NCI-H2171 treated with DMSO at 0.1 percent for 48 hours (cell line): Measurements from ENCODE around the gene TNK1.

Source experiments
- DNase-seq: peaks from one replicate; lab custom pipeline; 2025; lab: John Stamatoyannopoulos, UW

TNK1 gene

GRCh38 chr17:7411427-7411750 lies 30.5 kb downstream of the TNK1 start:
- no peak for DNase-seq

- DNase-seq = no peak
These were observed 32.6 kb downstream of the TNK1 start for GRCh38 chr17:7413346-7413985.

- no peak for DNase-seq
These were observed 33.9 kb downstream of the TNK1 start for GRCh38 chr17:7414837-7415236.

- no peak for DNase-seq
These were observed 34.9 kb downstream of the TNK1 start for GRCh38 chr17:7415784-7416183.

- DNase-seq = no peak
These were observed 35.4 kb downstream of the TNK1 start for GRCh38 chr17:7416323-7416722.

- no peak for DNase-seq
These were observed 36.3 kb downstream of the TNK1 start for GRCh38 chr17:7417056-7417655.

- no peak for DNase-seq
These were observed 37.7 kb downstream of the TNK1 start for GRCh38 chr17:7418472-7419152.

GRCh38 chr17:7419819-7420610 lies 39.1 kb downstream of the TNK1 start, which contains the start of gene SPEM1:
Gene SPEM1, plus strand, starts transcription at chr17:7420324. Its CDS starts 61 bp downstream, at chr17:7420385.
- DNase-seq = no peak

GRCh38 chr17:7421186-7421585 lies 40.3 kb downstream of the TNK1 start:
- DNase-seq = no peak

GRCh38 chr17:7423679-7424078 lies 42.8 kb downstream of the TNK1 start:
- DNase-seq = no peak

GRCh38 chr17:7425316-7425715 lies 44.4 kb downstream of the TNK1 start, which contains the start of gene SPEM2:
Gene SPEM2, plus strand, starts transcription at chr17:7425616. Its CDS starts 73 bp downstream, at chr17:7425689.
- DNase-seq = no peak

- DNase-seq = no peak
These were observed 44.9 kb downstream of the TNK1 start for GRCh38 chr17:7425756-7426155.

GRCh38 chr17:7426203-7426863 lies 45.4 kb downstream of the TNK1 start:
- no peak for DNase-seq

GRCh38 chr17:7426896-7427489 lies 46.1 kb downstream of the TNK1 start:
- DNase-seq = no peak

GRCh38 chr17:7427549-7427948 lies 46.7 kb downstream of the TNK1 start:
- no peak for DNase-seq

- DNase-seq = no peak
These were observed 47.7 kb downstream of the TNK1 start, which contains the start of gene SPEM3 for GRCh38 chr17:7428557-7428956. Gene SPEM3, plus strand, starts transcription at chr17:7428857. Its CDS starts 46 bp downstream, at chr17:7428903.

- no peak for DNase-seq
These were observed 48.8 kb downstream of the TNK1 start for GRCh38 chr17:7429722-7430121.

- DNase-seq = no peak
These were observed 50.3 kb downstream of the TNK1 start for GRCh38 chr17:7431231-7431630.

GRCh38 chr17:7432296-7432695 lies 51.4 kb downstream of the TNK1 start:
- no peak for DNase-seq

GRCh38 chr17:7435676-7436555 lies 55.0 kb downstream of the TNK1 start:
- peak; percentile 37 for DNase-seq
